Neuronal stem cell (in vitro differentiated cells): Measurements from ENCODE around the gene FBLN7.
"Not testable (repeated sequence)": the region's sequence is repeated elsewhere in the genome, so short reads cannot be mapped to it uniquely, and the experiment has no call there.

ENCODE experiments used
- DNase-seq: peaks from one replicate; pipeline ENCODE4 v3.0.0-alpha.2; 2013; ENCODE audit warnings: low spot score
- H2AFZ ChIP-seq: one replicate; pipeline ENCODE4 v1.6.1; 2013; ENCODE audit warnings: mild to moderate bottlenecking, low read length, inconsistent platforms
- H2AK5ac ChIP-seq: 2 replicates; pipeline ENCODE4 v1.6.1; 2013; ENCODE audit warnings: low read depth, mild to moderate bottlenecking, inconsistent platforms, low read length, moderate library complexity, mixed read lengths
- H2BK120ac ChIP-seq: 2 replicates; pipeline ENCODE4 v1.6.1; 2013; ENCODE audit warnings: low read depth, mild to moderate bottlenecking, inconsistent platforms, low read length, moderate library complexity, mixed read lengths
- H2BK12ac ChIP-seq: one replicate; pipeline ENCODE4 v1.6.1; 2013; ENCODE audit warnings: low read length, inconsistent platforms
- H2BK15ac ChIP-seq: 2 replicates; pipeline ENCODE4 v1.6.1; 2013; ENCODE audit warnings: mild to moderate bottlenecking, low read length, inconsistent platforms, mixed read lengths
- H2BK5ac ChIP-seq: one replicate; pipeline ENCODE4 v1.6.1; 2013; ENCODE audit warnings: inconsistent platforms, mild to moderate bottlenecking, low read length, moderate library complexity
- H3K14ac ChIP-seq: one replicate; pipeline ENCODE4 v1.6.1; 2013; ENCODE audit warnings: low read length, inconsistent platforms
- H3K18ac ChIP-seq: 2 replicates; pipeline ENCODE4 v1.6.1; 2013; ENCODE audit warnings: low read length, inconsistent platforms
- H3K23ac ChIP-seq: 2 replicates; pipeline ENCODE4 v1.6.1; 2013; ENCODE audit warnings: low read depth, mild to moderate bottlenecking, mixed read lengths, low read length, inconsistent platforms; ENCODE audit not compliant: poor library complexity
- H3K27ac ChIP-seq: replicated peaks from 3 replicates; pipeline ENCODE4 v1.5.1; 2013; ENCODE audit warnings: low read length, inconsistent platforms
- H3K27me3 ChIP-seq, 3 experiments: 2 replicates each; pipeline ENCODE4 v1.6.1; 2013; ENCODE audit warnings: low read length in 3 of 3, mild to moderate bottlenecking in 2 of 3, inconsistent platforms in 1 of 3, low read depth in 1 of 3, mixed read lengths in 1 of 3, moderate library complexity in 1 of 3; ENCODE audit not compliant: control insufficient read depth in 3 of 3, insufficient read depth in 3 of 3
- H3K36me3 ChIP-seq, 2 donors: replicated peaks in 1 of 2; 2 replicates each; pipeline ENCODE4 v1.6.1; 2013; ENCODE audit warnings: low read length in 2 of 2; ENCODE audit not compliant: control insufficient read depth in 2 of 2, insufficient read depth in 2 of 2
- H3K4ac ChIP-seq: 2 replicates; pipeline ENCODE4 v1.6.1; 2013; ENCODE audit warnings: inconsistent platforms, mild to moderate bottlenecking, low read length, moderate library complexity
- H3K4me1 ChIP-seq, 2 donors: 1 replicate in 1 of 2; 2 replicates in 1 of 2; pipeline ENCODE4 v1.6.1; 2013; ENCODE audit warnings: low read length in 2 of 2, low read depth in 1 of 2; ENCODE audit not compliant: control insufficient read depth in 2 of 2, insufficient read depth in 1 of 2
- H3K4me2 ChIP-seq: one replicate; pipeline ENCODE4 v1.6.1; 2013; ENCODE audit warnings: mild to moderate bottlenecking, low read length, inconsistent platforms; ENCODE audit not compliant: insufficient read depth, poor library complexity, severe bottlenecking
- H3K4me3 ChIP-seq, 2 donors: 2 replicates each; pipeline ENCODE4 v1.5.1; 2013; ENCODE audit warnings: low read length in 2 of 2, mild to moderate bottlenecking in 2 of 2, inconsistent platforms in 1 of 2, moderate library complexity in 1 of 2
- H3K79me1 ChIP-seq: one replicate; pipeline ENCODE4 v1.6.1; 2013; ENCODE audit warnings: low read depth, mild to moderate bottlenecking, inconsistent platforms, low read length, moderate library complexity
- H3K9ac ChIP-seq: one replicate; pipeline ENCODE4 v1.6.1; 2013; ENCODE audit warnings: mild to moderate bottlenecking, low read depth, low read length, inconsistent platforms; ENCODE audit not compliant: poor library complexity
- H3K9me3 ChIP-seq, 2 donors: replicated peaks in 1 of 2; 2 replicates each; pipeline versions ENCODE3 to v1.6.1; 2013; ENCODE audit warnings: low read length in 2 of 2, mild to moderate bottlenecking in 2 of 2, inconsistent platforms in 1 of 2, low read depth in 1 of 2, mixed read lengths in 1 of 2, moderate library complexity in 1 of 2; ENCODE audit not compliant: control insufficient read depth in 2 of 2, insufficient read depth in 1 of 2
- H4K8ac ChIP-seq: one replicate; pipeline ENCODE4 v1.6.1; 2013; ENCODE audit warnings: low read depth, mild to moderate bottlenecking, inconsistent platforms, low read length, moderate library complexity
- H4K91ac ChIP-seq: one replicate; pipeline ENCODE4 v1.6.1; 2013; ENCODE audit warnings: low read length, low read depth, mild to moderate bottlenecking, inconsistent platforms; ENCODE audit not compliant: poor library complexity
- WGBS, 2 donors: extraction: QIAGEN DNeasy Blood & Tissue Kit; methylation state at CpG; one replicate each; pipeline ENCODE4 v1.1.7; 2013; ENCODE audit warnings: missing lambda C conversion rate in 2 of 2, mixed read lengths in 1 of 2; ENCODE audit not compliant: insufficient read length in 2 of 2, insufficient replicate concordance in 1 of 2; ENCODE audit errors: extremely low coverage in 2 of 2; 5-methylcytosine and 5-hydroxymethylcytosine counted together

The FBLN7 gene

DNA sequence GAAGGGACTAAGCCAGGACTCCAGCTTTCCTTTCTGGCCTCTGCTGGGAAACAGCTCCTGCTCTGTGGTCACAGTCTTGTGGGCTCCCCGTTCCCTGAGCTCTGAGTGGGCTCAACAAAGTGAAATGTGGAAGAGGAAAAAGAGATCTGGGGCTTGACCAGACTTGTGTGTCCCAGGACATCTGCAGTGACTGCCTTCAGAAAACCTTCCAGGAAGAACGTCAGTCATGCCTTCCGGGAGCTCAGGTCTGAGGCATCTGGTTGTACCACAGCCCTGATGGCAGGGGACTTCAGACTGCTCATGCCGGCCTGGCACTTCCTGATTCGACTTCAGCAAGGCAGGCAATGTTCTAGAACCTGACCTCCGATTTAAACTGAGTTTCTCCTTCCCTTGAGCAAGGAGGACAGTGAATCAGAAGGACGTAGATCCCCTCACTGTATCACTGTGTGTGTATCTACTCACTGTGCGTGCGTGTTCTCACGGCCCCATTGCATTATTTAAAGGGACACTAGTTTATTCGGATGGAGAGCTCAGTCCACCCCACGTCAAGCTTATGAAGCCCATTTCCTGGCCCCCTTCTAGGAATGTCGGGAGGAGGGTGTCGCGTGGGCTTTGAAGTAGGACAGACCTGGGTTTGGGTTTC, 548 bp upstream of the FBLN7 start:
- Histone ChIP-seq H3K18ac (peak overlapping the region; percentile 93), H2BK12ac (peak overlapping the region; percentile 47), H2AK5ac (no peak overlapping the region), H2BK120ac (no peak overlapping the region), H3K14ac (no peak overlapping the region), H3K9me3 (no peaks in the 10 kb centered on the region), H3K27me3 (peaks cover 0 to 5% (median 5%) of the 10 kb centered on the region in 3 experiments), H3K36me3 (peaks cover 0 to 9% of the 10 kb centered on the region in 2 donors), H3K9ac (no peak overlapping the region), H3K4me2 (peak overlapping the region; percentile 46), H3K79me1 (peaks cover 11% of the 10 kb centered on the region), H4K8ac (no peak overlapping the region), H2BK15ac (no peak overlapping the region), H2BK5ac (no peak overlapping the region), H4K91ac (no peak overlapping the region), H3K4me1 (peaks cover 0 to 17% of the 10 kb centered on the region in 2 donors), H2AFZ (peak overlapping the region; percentile 88), H3K27ac (no peak overlapping the region), H3K23ac (peak overlapping the region; percentile 6), H3K4ac (no peak overlapping the region), H3K4me3 (peak overlapping the region; percentile 52 to 83)
- WGBS, 2 donors, result no CpG with 5 or more reads among the region's 15 CpGs
- DNase-seq, result no peak

DNA sequence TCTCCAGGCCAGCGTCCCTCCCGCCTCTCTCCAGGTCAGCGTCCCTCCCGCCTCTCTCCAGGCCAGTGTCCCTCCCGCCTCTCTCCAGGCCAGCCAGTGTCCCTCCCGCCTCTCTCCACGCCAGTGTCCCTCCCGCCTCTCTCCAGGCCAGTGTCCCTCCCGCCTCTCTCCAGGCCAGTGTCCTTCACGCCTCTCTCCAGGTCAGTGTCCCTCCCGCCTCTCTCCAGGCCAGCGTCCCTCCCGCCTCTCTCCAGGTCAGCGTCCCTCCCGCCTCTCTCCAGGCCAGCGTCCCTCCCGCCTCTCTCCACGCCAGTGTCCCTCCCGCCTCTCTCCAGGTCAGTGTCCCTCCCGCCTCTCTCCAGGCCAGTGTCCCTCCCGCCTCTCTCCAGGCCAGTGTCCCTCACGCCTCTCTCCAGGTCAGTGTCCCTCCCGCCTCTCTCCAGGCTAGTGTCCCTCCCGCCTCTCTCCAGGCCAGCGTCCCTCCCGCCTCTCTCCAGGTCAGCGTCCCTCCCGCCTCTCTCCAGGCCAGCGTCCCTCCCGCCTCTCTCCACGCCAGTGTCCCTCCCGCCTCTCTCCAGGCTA, 939 bp downstream of the FBLN7 start:
- H3K27me3 ChIP-seq, H2BK12ac ChIP-seq, DNase-seq, H3K4ac ChIP-seq, H3K23ac ChIP-seq, H2BK15ac ChIP-seq, H2BK120ac ChIP-seq, H4K8ac ChIP-seq, H3K27ac ChIP-seq, H3K18ac ChIP-seq, H4K91ac ChIP-seq, H2BK5ac ChIP-seq, H2AK5ac ChIP-seq, H3K9me3 ChIP-seq, H3K14ac ChIP-seq: not testable (repeated sequence)
- H2AFZ ChIP-seq, result peak overlapping the region; percentile 88
- H3K9ac ChIP-seq, result peak overlapping the region; percentile 87
- peaks cover 11% of the 10 kb centered on the region for H3K79me1 ChIP-seq
- peaks cover 0 to 22% of the 10 kb centered on the region in 2 donors for H3K4me1 ChIP-seq
- H3K4me3 ChIP-seq, result peak overlapping the region; percentile 52 to 75
- H3K36me3 ChIP-seq, result peaks cover 0 to 13% of the 10 kb centered on the region in 2 donors
- no CpG with 5 or more reads among the region's 32 CpGs for WGBS, 2 donors
- H3K4me2 ChIP-seq, result peak overlapping the region; percentile 41

DNA sequence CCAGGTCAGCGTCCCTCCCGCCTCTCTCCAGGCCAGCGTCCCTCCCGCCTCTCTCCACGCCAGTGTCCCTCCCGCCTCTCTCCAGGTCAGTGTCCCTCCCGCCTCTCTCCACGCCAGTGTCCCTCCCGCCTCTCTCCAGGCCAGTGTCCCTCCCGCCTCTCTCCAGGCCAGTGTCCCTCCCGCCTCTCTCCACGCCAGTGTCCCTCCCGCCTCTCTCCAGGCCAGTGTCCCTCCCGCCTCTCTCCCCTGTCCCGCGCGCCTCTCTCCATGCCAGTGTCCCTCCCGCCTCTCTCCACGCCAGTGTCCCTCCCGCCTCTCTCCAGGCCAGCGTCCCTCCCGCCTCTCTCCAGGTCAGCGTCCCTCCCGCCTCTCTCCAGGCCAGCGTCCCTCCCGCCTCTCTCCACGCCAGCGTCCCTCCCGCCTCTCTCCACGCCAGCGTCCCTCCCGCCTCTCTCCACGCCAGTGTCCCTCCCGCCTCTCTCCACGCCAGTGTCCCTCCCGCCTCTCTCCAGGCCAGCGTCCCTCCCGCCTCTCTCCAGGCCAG, 1.5 kb downstream of the FBLN7 start:
- not testable (repeated sequence) for H3K23ac ChIP-seq, H3K27me3 ChIP-seq, H3K4ac ChIP-seq, H3K9me3 ChIP-seq, H3K27ac ChIP-seq, H4K8ac ChIP-seq, H2BK12ac ChIP-seq, H2BK5ac ChIP-seq, H3K14ac ChIP-seq, H4K91ac ChIP-seq, H2AFZ ChIP-seq, H2BK15ac ChIP-seq, H3K18ac ChIP-seq, DNase-seq, H2BK120ac ChIP-seq, H2AK5ac ChIP-seq
- H3K4me1 ChIP-seq, result peaks cover 0 to 22% of the 10 kb centered on the region in 2 donors
- peaks cover 11% of the 10 kb centered on the region for H3K79me1 ChIP-seq
- H3K4me2 ChIP-seq, result peak overlapping the region; percentile 59
- no CpG with 5 or more reads among the region's 38 CpGs for WGBS, 2 donors
- H3K9ac ChIP-seq, result peak overlapping the region; percentile 78
- H3K36me3 ChIP-seq, result peaks cover 0 to 13% of the 10 kb centered on the region in 2 donors
- peak overlapping the region in 1 of 2 donors; percentile 86 for H3K4me3 ChIP-seq

DNA sequence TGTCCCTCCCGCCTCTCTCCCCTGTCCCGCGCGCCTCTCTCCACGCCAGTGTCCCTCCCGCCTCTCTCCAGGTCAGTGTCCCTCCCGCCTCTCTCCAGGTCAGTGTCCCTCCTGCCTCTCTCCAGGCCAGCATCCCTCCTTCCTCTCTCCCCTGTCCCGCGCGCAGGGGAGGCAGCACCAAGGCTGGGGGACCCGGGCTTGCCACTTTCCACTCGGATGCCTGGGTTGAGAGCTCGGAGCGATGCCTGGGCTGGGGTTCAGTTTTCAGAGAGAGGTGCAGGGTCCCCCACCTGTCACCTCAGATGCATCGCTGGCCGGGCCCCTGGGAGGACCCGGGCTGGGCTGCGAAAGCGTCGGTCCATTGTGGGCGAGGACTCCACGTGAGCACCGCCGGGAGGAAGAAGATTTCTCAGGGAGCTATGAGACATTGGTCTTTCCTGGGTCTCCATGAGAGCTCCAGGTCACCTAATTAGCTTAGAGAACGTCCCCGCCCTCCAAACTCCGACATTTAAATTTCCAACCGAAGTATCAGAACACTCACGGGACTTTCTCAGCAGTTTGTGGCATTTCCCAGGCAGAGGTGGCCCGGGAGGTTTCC, 2.1 kb downstream of the FBLN7 start:
- Histone ChIP-seq H3K79me1 (peaks cover 11% of the 10 kb centered on the region), H2AK5ac (peak overlapping the region; percentile 36), H2BK5ac (no peak overlapping the region), H3K18ac (peak overlapping the region; percentile 93), H3K4ac (no peak overlapping the region), H4K91ac (no peak overlapping the region), H2BK120ac (no peak overlapping the region), H3K9me3 (no peaks in the 10 kb centered on the region), H3K4me1 (peaks cover 0 to 22% of the 10 kb centered on the region in 2 donors), H3K4me3 (peak overlapping the region in 1 of 2 donors; percentile 86), H3K23ac (peak overlapping the region; percentile 66), H2BK12ac (no peak overlapping the region), H3K9ac (peak overlapping the region; percentile 78), H3K27ac (peak overlapping the region; percentile 47), H4K8ac (no peak overlapping the region), H2AFZ (no peak overlapping the region), H3K36me3 (peaks cover 0 to 13% of the 10 kb centered on the region in 2 donors), H3K4me2 (peak overlapping the region; percentile 59), H2BK15ac (no peak overlapping the region), H3K14ac (peak overlapping the region; percentile 98), H3K27me3 (peaks cover 0 to 5% (median 5%) of the 10 kb centered on the region in 3 experiments)
- no CpG with 5 or more reads among the region's 30 CpGs for WGBS, 2 donors
- DNase-seq, result no peak
